GM12873 (cell line): Measurements from ENCODE around the gene NHLH1.

Experiments
- CTCF ChIP-seq: IDR thresholded peaks from 2 replicates; pipeline ENCODE4 v1.5.1; 2012; ENCODE audit warnings: low read depth, mild to moderate bottlenecking, moderate library complexity, low read length, control low read depth; ENCODE audit not compliant: insufficient read depth; ENCODE audit errors: missing control alignments

The NHLH1 gene

DNA sequence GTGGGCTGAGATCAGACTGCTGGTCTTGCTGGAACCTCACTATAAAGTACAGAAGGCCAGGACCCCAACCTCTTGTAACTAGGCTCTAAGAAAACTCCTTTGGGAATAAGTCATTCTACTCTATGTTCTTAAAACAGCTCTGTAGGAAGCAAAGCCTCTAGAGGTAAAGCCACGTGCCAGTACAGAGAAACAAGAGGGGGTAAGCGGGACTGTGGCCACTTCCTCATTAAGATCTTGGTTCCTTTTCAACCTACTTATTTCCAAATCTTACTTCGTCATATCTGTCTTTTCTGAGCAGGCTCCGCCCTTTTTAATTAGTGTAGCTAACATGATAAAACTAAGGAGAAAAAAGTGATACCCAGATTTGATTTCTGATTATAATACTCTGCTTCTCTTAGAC, 19.9 kb upstream of the NHLH1 start:
- TF ChIP-seq CTCF: no peak

DNA sequence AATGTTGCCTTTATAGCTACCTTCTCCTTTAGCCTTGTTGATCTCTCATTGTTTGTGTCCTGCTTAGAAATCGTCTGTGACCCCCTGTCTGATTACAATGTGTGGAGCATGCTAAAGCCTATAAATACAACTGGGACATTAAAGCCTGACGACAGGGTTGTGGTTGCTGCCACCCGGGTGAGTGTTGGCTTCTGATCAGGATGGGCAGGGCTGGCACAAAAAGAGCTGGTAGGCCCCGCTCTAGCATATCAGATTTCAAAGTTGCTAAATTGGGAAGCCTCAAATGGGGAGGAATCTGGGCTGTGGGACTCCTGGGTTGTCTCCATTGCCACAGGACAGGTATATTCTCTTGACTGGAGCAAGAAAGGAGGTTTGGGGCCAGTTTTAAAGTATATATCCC, 15.2 kb upstream of the NHLH1 start:
- TF ChIP-seq CTCF: no peak

DNA sequence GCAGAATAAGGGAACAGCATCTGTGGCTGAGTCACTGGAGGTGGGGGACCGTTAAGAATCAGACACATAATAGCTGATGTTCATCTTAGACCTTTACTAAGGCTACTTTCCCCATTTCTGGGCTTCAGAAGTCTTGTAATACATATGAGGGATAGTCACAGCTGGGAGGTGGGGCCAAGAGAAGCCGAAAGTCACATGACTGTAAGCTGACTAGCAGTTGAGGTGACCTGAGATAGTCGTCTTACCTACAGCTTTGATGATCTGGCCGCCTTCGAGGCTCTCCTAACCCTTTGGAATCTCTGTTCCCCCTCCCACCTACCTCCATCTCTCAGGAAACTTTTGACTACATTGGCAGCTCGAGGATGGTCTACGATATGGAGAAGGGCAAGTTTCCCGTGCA, 14.3 kb upstream of the NHLH1 start:
- TF ChIP-seq CTCF: no peak

DNA sequence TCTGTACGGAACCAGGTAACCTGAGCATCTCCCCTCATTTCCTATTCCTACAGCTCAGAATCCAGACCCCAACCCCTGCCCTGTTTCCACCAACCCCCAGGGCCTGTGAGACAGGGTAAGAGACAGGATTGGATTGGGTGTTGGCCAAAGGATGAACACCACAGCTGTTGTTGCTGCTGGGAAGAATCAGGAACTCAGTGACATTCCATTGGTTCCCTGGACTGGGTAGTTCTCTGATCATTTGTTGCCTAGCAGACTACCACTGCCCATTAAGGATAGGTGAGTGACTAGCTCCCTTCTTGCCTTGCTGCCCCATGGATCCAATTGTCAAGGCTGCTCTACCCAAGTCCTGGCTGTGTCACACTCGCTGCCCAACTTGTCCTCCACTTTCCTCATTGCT, 13.6 kb upstream of the NHLH1 start:
- TF ChIP-seq CTCF: no peak

GRCh38 chr1:160354388-160354985, 12.4 kb upstream of the NHLH1 start:
- peak; percentile 64 for TF ChIP-seq CTCF

DNA sequence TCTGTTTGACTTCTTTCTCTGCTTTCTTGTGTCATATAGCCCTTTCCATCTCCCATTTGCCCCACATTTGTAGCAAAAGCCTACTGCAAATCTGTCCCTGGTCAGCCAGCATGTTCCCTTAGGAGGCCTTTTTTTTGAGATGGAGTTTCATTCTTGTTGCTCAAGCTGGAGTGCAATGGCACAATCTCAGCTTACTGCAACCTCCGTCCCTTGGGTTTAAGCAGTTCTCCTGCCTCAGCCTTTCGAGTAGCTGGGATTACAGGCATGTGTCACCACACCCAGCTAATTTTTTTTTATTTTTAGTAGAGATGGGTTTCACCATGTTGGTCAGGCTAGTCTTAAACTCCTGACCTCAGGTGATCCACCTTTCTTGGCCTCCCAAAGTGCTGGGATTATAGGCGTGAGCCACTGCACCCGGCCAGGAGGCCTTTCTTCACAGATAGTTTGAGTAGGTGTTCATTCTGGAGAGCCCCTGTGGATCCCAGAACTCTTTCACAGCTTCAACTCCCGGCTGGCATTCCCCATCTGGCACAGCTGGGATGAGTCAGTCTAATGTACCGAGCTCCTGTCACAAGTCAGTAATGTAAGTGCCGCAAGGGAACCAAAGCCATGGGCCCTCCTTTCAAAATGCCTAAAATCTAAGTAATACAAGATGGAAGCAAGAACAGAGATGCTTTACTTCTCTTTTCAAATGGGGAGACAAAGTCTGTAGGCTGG, 9.4 kb upstream of the NHLH1 start:
- no peak for TF ChIP-seq CTCF

DNA sequence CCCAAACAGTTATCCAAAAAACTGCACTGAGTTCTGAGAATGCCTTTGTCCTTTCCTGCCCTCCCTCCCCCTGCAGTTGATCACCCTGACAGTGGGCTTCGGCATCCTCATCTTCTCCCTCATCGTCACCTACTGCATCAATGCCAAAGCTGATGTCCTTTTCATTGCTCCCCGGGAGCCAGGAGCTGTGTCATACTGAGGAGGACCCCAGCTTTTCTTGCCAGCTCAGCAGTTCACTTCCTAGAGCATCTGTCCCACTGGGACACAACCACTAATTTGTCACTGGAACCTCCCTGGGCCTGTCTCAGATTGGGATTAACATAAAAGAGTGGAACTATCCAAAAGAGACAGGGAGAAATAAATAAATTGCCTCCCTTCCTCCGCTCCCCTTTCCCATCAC, 8.8 kb upstream of the NHLH1 start:
- no peak for TF ChIP-seq CTCF
